GM12872 (cell line): ENCODE data around the gene GTF3C6.
A peak's percentile ranks its signal among the peaks of the same experiment; 100 is the strongest.

ENCODE experiments used
- TF ChIP-seq, protein P1 (sequence below): IDR thresholded peaks from 3 replicates; pipeline ENCODE4 v1.5.1; 2011; ENCODE audit warnings: low read depth, mild to moderate bottlenecking, low read length, moderate library complexity; ENCODE audit not compliant: insufficient read depth

The GTF3C6 gene

GRCh38 chr6:110981202-110981600 lies 22.7 kb downstream of the GTF3C6 start:
- TF ChIP-seq, protein P1, sequence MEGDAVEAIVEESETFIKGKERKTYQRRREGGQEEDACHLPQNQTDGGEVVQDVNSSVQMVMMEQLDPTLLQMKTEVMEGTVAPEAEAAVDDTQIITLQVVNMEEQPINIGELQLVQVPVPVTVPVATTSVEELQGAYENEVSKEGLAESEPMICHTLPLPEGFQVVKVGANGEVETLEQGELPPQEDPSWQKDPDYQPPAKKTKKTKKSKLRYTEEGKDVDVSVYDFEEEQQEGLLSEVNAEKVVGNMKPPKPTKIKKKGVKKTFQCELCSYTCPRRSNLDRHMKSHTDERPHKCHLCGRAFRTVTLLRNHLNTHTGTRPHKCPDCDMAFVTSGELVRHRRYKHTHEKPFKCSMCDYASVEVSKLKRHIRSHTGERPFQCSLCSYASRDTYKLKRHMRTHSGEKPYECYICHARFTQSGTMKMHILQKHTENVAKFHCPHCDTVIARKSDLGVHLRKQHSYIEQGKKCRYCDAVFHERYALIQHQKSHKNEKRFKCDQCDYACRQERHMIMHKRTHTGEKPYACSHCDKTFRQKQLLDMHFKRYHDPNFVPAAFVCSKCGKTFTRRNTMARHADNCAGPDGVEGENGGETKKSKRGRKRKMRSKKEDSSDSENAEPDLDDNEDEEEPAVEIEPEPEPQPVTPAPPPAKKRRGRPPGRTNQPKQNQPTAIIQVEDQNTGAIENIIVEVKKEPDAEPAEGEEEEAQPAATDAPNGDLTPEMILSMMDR: no peak

- TF ChIP-seq, protein P1: no peak
Observed at GRCh38 chr6:110990840-110991576, 32.5 kb downstream of the GTF3C6 start.

DNA sequence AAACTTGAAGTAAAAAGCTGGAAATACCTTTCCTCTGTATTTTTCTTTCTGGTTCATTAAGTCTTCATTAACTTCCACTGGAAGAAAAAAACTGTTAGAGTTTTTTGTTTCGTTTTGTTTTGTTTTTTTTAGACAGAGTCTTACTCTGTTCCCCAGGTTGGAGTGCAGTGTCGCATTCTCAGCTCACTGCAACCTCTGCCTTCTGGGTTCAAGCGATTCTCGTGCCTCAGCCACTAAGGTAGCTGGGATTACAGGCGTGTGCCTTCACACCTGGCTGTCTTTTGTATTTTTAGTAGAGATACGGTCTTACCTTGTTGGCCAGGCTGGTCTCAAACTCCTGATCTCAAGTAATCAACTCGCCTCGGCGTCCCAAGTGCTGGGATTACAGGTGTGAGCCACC lies 38.2 kb downstream of the GTF3C6 start:
- TF ChIP-seq, protein P1: no peak

DNA sequence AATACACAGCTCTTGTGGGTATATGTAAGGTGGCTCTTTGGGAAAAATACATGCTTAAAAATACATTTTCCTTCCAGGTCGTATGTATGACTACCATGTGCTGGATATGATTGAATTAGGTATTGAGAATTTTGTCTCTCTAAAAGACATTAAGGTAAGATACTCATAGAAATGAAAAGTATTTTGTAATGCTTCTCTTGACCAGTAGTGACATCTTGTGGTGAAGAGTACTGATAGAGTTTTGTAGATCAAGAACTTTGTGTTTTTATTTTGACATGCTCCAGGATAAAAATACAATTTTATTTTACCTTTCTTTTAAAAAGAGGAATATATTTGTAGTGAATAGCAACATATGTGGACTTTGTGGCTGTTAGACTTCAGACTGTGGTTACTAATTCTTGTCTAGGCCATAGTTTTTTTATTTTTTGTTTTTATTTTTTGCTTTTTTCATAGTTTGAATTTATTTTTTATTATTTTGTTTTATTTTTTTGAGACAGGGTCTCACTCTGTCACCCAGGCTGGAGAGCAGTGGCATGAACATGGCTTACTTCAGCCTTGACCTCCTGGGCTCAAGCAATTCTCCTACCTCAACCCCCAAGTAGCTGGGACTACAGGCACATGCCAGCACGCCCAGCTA lies 41.2 kb downstream of the GTF3C6 start:
- TF ChIP-seq, protein P1: peak; percentile 15; the same call in 1 of the 3 replicates

- TF ChIP-seq, protein P1: no peak
Observed at GRCh38 chr6:111002350-111002749, 43.8 kb downstream of the GTF3C6 start.

DNA sequence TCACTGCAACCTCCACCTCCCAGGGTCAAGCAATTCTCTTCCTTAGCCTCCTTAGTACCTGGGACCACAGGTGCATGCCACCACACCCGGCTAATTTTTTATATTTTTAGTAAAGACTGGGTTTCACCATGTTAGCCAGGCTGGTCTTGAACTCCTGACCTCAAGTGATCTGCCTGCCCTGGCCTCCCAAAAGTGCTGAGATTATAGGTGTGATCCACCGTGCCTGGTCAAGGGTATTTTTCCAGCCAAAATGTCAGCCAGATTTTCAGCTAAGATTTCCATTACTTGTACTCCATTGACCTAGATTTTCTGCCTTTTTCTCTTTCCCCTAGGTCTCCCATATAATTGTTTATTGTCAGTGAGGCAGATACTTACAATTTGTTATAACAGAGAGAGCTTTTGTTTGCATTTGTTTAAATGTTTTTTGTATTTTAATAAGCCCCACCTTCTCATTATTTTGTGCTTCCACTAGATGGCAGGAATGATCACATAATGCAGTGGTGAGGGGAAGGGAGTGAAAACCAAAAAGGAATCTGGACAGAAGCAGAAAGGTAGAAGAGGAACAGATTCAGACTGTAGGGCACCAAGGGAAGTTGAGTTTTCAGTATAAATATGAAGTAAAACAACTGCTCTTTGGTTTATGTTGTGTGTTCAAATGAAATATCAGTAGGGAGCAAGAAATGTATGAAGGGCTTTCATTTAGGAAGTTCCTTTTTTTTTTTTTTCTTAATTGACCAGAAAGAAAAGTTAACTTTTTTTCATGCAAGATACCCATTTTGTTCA lies 53.0 kb downstream of the GTF3C6 start:
- TF ChIP-seq, protein P1: peak; percentile 52

DNA sequence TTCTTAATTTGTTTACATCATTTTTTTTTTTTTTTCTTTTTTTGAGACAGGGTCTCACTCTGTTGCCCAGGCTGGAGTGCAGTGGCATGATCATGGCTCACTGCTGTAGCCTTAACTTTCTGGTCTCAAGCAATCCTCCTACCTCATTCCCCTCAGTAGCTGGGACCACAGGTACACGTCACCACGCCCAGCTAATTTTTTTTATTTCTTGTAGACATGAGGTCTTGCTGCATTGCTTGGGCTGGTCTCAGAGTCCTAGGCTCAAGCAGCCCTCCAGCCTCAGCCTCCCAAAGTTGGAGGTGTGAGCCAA lies 53.6 kb downstream of the GTF3C6 start:
- TF ChIP-seq, protein P1: no peak
